ENCODE data around the gene NUAK2.

DNA sequence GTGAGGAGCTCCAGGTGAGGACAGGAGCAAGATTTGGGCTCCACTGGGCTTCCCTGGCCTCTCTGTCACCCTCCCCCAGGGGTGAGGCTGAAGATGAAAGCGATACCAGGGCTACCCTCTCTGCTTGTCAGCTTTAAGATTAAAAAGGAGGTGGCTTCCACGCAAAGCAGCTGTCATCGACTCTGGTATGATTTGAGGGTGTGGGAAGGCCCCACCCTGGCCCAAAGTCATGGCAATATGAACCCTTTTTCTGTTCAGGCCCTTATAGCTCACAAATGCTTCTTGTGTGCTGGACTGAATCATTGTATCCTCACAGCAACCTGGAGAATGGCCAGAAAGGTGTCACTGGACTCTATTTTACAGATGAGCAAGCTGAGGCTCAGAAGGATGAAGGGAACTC, 41.6 kb downstream of the NUAK2 start:
- TF ChIP-seq YY1 (IDR thresholded peaks at IDR 0.05; ENCODE audit: insufficient read depth, insufficient read length) (no peak), SUZ12 (IDR thresholded peaks at IDR 0.05; ENCODE audit: extremely low read depth, insufficient read depth, insufficient read length) (no peak)

All from NT2/D1 (cell line).